NCI-H2196 treated with DMSO at 0.1 percent for 48 hours (cell line): Measurements from ENCODE around the gene NCAM1.

ENCODE experiments used
- DNase-seq: peaks from one replicate; lab custom pipeline; 2025; ENCODE audit not compliant: unreplicated experiment; lab: John Stamatoyannopoulos, UW

NCAM1 gene

GRCh38 chr11:113272281-113272680 lies 311.1 kb downstream of the NCAM1 start:
- DNase-seq = no peak

- no peak for DNase-seq
Measured at GRCh38 chr11:113272927-113273615, 311.9 kb downstream of the NCAM1 start.

- no peak for DNase-seq
Measured at GRCh38 chr11:113273720-113274119, 312.5 kb downstream of the NCAM1 start.

GRCh38 chr11:113274713-113275582 lies 313.7 kb downstream of the NCAM1 start:
- no peak for DNase-seq

- DNase-seq = no peak
Measured at GRCh38 chr11:113275602-113276001, 314.4 kb downstream of the NCAM1 start.

GRCh38 chr11:113276466-113276865 lies 315.2 kb downstream of the NCAM1 start:
- no peak for DNase-seq

GRCh38 chr11:113277907-113278306 lies 316.7 kb downstream of the NCAM1 start:
- DNase-seq = no peak

GRCh38 chr11:113278481-113278880 lies 317.3 kb downstream of the NCAM1 start:
- no peak for DNase-seq

GRCh38 chr11:113278925-113279324 lies 317.7 kb downstream of the NCAM1 start:
- DNase-seq = no peak

- DNase-seq = no peak
Measured at GRCh38 chr11:113279591-113279990, 318.4 kb downstream of the NCAM1 start.

- no peak for DNase-seq
Measured at GRCh38 chr11:113281052-113281725, 320.0 kb downstream of the NCAM1 start.

- no peak for DNase-seq
Measured at GRCh38 chr11:113282898-113283437, 321.7 kb downstream of the NCAM1 start.

- no peak for DNase-seq
Measured at GRCh38 chr11:113283881-113284280, 322.7 kb downstream of the NCAM1 start.

- no peak for DNase-seq
Measured at GRCh38 chr11:113286009-113286408, 324.8 kb downstream of the NCAM1 start.

- DNase-seq = no peak
Measured at GRCh38 chr11:113286509-113287497, 325.6 kb downstream of the NCAM1 start.

GRCh38 chr11:113287801-113288200 lies 326.6 kb downstream of the NCAM1 start:
- DNase-seq = no peak

GRCh38 chr11:113288286-113288863 lies 327.2 kb downstream of the NCAM1 start:
- DNase-seq = no peak

- peak; percentile 39 for DNase-seq
Measured at GRCh38 chr11:113289431-113290187, 328.4 kb downstream of the NCAM1 start.

GRCh38 chr11:113293936-113294335 lies 332.7 kb downstream of the NCAM1 start:
- DNase-seq = no peak
